Non-pigmented ciliary epithelial cell (primary cell): ENCODE results near the gene SOX6.
A peak's percentile ranks its signal among the peaks of the same experiment; 100 is the strongest.

Experiments used
- DNase-seq: peaks from one replicate; pipeline ENCODE4 v3.0.0-alpha.2; 2010; ENCODE audit warnings: low read depth

SOX6 gene

DNA sequence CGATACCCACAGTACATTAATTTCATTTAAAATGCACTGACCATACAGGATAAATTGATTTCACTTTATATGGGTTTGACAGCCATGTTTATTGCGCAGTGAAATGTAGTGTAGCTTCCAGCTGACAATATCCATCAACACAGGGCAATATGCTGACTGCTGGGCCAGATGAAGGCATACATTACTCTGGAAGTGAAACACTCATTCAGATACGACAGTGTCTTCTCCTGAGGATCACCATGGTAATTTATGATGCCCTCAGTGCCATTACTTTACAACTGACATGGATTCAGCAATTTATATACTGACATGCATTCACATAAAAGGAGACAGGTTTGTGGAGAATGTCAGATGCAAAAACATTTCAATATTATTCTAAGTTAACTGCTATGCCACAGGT is 365.1 kb downstream of the SOX6 start:
- no peak for DNase-seq

DNA sequence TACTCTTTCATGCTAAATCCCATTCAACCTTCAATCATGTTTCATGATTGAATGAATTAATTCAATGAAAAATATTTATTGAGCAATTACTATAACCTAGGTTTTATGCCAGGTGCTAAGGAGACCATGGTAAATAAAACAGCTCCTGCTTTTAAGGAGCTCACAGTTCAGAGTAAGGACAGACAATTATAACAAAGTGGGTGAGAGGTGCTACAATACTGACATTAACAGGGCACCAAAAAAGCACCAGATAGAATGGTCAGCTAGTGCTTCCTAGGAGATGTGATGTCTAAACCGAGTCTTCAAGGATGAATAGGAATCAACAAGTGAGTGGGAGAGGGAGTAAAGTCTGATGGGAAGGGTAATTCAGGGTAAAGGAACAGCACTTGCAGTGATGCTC is 366.7 kb downstream of the SOX6 start:
- DNase-seq, result no peak

GRCh38 chr11:15988693-15989231 is 367.6 kb downstream of the SOX6 start:
- DNase-seq, result no peak

GRCh38 chr11:15988016-15988550 is 368.3 kb downstream of the SOX6 start:
- no peak for DNase-seq

DNA sequence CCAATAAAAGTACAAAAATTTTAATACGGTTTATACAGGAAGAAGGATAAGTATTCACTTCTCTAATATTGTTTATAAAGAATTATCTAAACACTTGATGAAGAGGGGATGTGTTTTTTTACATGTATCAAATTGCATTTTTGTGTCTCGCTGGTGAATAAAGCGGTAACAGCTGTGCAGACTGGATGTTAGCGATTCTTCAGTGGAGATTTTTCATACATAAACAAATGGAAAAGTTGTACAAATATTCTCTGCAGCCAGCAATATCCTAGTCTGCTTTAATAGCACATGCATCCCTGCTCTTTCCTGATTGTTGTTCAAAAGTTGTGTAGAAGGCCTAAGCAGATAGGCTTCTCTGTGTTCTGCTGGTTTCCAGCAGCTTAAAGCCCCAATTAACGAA is 369.3 kb downstream of the SOX6 start:
- no peak for DNase-seq

DNA sequence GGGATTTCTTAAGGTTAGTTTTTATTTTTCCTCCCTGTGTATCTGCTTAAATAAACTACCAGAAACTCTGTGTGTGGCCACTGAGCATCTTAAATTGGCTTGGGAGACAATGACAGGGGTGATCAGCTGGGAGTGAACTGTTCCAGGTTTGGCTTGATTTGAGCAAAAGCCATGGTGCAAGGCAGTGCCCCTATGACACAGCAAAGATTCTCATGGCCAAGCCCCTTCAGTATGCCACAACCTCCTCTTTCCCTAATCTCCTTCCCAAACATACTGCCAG is 370.5 kb downstream of the SOX6 start:
- DNase-seq, result no peak

DNA sequence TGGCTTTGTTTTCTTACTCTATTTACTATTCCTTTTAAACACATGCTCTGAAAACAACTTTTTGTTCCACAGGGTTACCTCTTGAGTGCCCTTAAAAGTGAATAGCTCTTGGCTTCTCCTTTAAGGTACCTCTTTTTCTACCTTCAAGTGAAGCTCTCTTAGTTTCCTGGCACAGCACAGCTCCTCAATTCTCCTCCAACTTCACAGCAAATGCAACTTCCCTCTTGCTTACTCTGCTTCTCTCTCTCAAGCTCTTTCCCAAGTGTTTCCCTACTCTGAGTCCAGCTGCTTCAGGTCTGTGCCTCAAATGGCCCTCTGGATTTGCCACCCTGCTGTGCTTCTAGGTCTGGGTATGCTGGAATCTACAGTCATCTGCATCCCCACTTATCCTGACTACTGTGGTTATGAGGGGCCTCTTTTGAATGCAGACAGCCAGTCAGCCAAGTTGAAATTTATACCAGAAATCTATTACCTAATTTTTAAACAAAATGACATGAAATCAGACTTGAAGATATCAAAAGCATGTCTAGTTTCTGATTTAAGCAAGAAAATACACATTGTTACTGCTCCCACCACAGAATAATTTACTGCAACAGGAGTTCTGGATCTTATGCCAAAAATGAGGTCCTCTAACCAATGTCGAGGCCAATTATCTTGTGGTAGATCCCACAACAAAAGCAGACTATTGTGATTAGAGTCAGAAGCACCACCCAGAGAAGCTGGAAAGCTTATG is 371.1 kb downstream of the SOX6 start:
- DNase-seq, result no peak

DNA sequence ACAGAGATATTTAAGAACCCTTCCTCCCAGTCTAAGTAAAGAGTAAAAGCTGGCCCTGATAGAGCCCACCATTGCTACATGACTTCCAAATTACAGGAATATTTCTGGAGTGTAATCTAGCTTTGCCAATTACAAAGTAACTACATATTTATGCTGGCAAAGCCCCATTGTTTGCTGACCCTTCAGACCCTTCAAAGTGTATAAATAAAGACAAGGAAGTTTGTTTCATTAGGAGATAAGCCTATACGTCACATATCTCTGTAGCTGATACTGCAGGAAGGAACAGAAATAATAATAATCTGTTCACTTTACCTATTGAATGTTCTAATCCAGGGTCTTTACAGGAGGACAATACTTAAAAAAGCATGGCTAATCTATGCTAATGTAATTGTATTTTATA is 375.1 kb downstream of the SOX6 start:
- DNase-seq, result no peak

- no peak for DNase-seq
Observed at GRCh38 chr11:15977116-15977515, 379.2 kb downstream of the SOX6 start.

DNA sequence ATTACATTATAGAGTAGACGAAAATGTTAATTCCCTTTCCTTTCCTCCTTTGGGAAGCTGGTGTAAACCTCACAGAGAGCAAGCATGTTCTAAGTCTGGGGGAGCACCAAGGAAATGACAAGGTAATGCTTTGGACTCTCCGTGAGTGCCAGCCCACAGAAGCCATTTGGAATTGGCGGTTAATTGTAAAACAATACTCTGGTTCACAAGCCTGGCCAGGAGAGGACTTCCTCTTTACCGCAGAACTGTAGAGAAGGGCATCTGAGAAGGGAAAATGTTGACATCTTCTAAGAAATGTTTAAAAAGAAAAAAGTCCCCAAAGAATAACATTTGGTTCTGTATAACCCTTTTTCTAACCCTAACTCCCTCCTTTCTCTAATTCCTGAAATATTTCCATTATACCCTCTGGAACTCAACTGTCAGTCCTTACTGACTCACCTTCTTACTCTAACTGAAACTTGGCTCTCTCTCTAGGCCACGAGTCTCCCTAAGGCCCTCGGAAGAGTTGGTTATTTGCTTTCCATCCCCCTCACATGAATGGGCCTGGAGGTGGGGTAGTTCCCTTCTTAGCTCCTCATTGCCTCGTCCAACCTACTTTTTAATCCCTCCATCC is 379.8 kb downstream of the SOX6 start:
- no peak for DNase-seq

DNA sequence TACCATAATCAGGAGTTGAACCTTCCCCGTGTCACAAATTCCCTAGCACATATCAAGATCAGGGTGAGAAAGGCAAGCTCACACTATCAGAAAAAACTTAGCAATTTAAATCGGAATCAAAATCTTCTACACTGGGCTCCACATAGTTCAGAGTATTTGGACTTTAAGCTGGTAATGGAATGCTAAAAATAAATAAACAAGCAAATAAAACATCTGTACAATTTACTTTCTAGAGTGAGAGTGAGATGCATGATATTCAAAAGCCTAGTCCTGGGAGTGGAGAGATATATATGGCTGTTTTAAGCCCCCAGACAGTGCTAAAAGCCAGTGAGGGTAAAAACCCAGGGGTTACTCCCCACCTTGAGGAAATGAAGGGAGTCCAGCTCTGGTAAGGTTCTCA is 380.6 kb downstream of the SOX6 start:
- no peak for DNase-seq

GRCh38 chr11:15972838-15973237 is 383.5 kb downstream of the SOX6 start:
- DNase-seq, result no peak

- no peak for DNase-seq
Observed at GRCh38 chr11:15971215-15971546, 385.2 kb downstream of the SOX6 start.

DNA sequence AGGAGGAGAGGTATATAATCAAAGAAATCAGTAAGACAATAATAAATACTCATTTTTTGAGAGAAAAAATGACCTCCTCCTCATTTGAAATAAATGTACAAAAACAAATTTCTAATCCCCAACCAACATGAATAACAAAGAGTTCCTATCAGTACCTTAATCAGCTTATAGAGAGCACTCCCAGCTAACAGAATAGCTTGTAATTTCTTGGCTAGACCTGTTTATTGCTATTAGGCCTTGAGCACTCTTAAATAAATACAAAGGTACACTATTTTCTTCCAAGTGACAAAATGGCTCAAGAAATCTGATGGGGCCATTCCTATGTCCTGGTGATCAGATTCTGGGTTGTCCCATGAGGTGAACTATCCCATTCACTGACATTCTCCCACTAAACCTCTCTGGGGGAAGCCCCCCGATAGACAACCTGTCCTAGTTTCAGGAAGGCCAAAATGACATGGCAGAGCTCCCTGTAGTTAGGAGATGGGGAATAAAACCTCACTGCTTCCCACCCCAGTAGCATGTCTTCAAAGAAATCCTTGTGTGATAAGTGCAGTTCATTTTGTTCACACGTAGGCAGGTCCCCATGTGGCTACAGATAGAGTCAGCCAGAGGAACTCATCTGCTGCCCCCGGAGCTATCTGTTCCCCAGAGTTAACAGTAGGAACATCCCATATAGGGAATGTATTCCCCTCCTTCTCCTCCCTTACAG is 385.7 kb downstream of the SOX6 start:
- no peak for DNase-seq

GRCh38 chr11:15969701-15970329 is 386.5 kb downstream of the SOX6 start:
- peak; percentile 55 for DNase-seq

GRCh38 chr11:15969281-15969680 is 387.1 kb downstream of the SOX6 start:
- DNase-seq, result peak; percentile 71

GRCh38 chr11:15968461-15969130 is 387.8 kb downstream of the SOX6 start:
- DNase-seq, result no peak

DNA sequence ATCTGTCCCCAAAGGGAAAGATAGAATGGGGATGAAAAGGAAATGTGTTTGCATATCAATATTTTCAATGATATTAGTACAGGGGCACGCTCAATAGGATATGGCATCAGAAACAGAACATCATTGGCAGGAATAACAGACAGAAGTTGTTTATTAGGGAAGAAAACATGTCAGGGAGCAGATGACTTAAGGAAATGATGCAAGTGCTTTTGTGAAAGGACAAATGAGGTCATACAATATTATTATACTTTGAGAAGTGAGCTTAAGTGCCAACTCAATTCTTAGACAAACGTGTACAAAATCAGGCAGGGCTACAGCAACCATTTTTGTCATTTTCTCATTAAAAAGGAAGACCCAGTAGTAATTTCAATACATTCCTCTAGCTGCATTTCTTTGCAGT is 388.4 kb downstream of the SOX6 start:
- DNase-seq, result no peak

DNA sequence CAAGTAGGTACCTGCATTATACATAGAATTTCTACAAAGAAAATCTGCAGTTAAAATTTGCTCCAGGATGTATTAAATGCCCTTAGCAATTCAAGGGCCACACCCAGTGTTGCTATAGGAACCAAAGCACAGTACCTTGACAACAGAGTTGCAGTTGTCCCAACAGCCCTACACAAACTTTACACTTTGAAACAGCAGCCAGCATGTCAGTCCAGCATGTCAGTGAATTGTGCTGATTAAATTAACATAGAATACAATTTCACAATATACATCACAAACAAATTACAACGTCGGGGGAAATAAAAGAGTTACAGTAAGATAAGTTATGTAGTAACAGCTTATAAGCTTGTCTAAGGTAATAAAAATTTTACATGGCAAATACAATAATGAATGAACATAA is 389.2 kb downstream of the SOX6 start:
- no peak for DNase-seq

GRCh38 chr11:15965562-15966250 is 390.6 kb downstream of the SOX6 start:
- no peak for DNase-seq

DNA sequence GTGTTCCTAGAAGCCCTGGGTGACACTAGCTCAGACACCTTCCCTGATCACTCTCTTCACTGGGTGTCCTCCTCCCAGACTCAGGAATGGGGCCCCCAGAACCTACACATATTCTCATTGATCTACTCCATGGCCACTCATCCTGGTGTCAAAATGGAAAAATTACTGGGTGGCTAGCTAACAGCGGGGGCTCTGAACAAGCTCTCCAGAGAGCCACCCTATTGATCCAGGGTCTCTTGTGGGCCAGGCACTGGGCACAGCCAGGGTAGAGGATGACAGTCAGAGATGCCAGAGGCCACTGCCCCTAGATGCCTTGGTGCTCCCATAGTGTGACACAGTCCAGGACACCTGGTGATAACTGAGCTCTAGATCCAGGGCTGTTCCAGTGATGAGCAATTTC is 393.1 kb downstream of the SOX6 start:
- no peak for DNase-seq

DNA sequence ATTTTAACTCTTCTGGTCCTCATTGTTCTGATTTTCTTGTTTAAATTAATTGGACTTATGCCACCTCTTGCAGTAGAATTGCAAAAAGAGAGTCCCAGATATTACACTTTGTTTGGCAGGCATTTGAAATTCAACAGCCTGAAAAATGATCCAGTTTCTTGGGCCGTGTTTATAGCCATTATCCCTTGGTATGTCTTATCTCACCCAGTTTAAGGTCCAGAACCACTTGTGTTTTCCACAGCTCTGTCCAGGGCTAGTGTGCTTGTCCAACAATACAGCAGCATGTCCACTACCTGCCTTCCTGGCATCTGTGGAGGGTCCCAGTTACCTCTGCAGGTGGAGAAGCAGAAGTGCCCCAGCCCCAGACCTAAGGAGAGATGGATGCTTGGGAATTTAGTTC is 397.4 kb downstream of the SOX6 start:
- no peak for DNase-seq
